T-helper 9 cell (primary cell): ENCODE measurements around the gene PEF1.

ENCODE experiments used
- DNase-seq: peaks from one replicate; pipeline ENCODE4 v3.0.0-alpha.2; 2020

PEF1 gene

DNA sequence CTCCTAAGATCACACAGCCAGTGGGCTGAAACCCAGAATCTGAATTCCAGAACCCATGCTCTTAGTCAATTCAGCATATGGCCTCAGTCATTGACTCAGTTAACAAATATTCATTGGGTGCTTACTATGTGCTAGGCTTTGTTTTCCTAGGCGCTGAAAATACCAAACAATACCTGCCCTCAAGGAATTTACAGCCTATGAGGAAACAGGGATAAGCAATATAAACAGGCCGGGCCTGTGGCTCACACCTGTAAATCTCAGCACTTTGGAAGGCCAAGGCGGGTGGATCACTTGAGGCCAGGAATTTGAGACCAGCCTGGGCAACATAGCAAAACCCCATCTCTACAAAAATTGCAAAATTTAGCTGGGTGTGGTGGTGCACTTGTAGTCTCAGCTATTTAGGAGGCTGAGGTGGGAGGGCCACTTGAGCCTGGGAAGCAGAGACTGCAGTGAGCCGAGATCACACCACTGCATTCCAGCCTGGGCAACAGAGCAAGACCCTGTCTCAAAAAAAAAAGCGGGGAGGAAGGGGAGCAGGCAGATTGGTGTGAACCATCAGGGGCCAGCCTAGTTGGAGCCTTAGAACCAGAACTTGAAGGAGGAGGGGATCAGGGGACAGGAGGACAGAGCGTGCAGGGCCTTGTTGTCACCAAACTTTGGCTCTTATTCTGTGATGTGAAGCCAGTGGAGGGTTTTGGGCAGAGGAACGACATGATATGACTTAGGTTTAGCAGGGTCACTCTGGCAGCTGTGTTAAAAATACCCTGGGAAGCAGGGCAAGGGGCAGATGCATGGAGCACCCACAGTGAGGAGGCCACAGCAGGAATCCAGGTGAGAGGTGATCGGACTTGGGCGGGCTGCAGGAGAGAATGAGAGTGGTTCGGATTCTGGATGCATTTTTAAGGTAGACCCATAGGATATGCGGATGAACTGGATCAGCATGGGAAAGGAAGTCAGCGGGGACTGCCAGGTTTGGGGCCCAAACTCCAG is 62.6 kb downstream of the PEF1 start:
- DNase-seq, result no peak

DNA sequence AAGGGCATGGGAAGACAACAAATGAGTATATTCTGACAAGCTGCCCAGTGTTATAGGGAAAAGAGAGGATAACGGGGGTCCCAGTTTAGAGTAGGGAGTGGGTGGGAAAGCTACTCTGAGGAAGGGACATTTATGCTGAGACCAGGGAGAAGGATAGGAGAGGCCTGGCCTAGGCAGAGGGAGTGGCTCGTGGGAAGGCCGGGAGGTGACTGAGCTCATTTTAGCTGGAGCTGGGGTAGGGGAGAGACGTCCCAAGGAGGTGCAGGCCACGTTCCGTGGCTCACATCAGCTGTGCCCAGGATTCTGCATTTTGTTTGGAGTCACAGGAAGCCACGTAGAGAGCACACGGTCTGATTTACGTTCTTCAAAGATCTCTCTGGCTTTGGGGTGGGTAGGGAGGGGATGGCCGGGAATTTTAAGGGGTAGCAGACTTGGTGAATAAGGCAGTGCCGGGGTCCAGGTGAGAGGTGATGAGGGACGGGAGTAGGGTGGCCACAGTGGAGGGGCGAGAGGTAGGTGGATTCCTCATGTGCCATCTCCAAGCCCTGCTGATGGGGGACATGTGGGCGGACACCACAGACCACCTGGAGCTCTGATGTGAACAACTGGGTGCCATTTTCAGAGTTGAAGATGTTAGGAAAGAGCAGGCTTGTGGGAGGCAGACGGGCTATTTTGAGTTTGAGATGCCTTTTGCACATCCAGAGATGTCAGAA is 63.6 kb downstream of the PEF1 start:
- DNase-seq, result no peak

DNA sequence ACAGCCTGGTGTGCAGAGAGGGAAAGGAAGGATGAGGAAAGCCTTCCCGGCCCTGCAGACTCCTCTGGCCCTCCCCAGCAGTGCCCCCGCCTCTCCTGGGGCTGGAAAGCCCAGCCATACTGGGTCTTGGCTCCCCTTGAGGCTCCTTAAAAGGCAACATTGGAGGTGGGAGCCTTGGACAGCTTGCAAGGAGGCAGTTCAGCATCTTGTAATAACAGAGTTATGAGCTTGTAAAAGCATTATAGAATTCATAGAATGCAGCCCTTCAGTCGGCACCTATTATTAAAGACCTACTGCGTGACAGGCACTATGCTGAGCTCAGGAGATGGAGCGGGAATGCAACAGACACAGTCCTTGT is 64.2 kb downstream of the PEF1 start:
- no peak for DNase-seq
